Measurements from ENCODE around the gene SETD1A.

Gene SETD1A

GRCh38 chr16:30983898-30984610 lies 26.5 kb downstream of the SETD1A start:
- DNase-seq: no peak

DNA sequence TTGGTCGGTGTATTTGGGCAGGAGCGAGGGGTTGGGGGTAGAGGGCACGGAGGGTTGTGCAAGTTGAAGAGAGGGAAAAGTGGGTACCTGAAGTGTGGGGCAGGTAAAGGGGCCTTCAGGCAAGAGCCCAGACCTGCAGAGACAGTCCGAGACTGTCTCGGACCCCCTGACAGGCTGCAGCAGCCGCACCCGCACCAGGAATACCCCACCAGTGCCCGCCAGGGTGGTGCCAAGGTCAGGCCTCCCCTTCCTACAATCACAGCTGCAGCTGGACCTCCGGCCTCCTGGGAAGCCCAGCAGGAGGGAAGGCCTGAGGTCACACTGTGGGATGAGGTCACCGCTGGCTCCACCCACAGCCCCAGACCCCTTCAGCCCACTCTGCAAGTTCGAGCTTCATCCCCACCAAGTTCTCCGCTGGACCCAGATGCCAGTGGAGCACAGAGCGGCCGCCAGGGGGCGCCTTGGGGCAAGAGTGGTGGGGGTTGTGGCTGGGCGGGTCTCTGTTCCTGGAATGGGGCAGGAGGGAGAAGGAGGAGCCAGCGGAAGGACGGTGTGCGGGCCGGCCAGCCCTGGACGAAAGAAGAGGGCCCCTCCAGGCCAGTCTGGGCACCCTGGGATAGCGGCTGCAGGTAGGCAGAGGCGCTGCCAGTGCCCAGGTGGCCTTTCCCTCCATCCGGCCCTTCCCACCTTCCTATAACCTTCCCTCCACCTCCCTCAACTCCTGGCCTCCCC lies 27.3 kb downstream of the SETD1A start, which contains the start of gene HSD3B7:
TSS of gene HSD3B7 (plus strand) at position 539 of the 732 bp plus-strand sequence. CDS start 452 bp downstream, outside the sequence.
- DNase-seq: peak; percentile 87 to 96 (median 94)

GRCh38 chr16:30985401-30986128 lies 28.0 kb downstream of the SETD1A start:
- DNase-seq: peak in 2 of 4 experiments; percentile 42 to 51

DNA sequence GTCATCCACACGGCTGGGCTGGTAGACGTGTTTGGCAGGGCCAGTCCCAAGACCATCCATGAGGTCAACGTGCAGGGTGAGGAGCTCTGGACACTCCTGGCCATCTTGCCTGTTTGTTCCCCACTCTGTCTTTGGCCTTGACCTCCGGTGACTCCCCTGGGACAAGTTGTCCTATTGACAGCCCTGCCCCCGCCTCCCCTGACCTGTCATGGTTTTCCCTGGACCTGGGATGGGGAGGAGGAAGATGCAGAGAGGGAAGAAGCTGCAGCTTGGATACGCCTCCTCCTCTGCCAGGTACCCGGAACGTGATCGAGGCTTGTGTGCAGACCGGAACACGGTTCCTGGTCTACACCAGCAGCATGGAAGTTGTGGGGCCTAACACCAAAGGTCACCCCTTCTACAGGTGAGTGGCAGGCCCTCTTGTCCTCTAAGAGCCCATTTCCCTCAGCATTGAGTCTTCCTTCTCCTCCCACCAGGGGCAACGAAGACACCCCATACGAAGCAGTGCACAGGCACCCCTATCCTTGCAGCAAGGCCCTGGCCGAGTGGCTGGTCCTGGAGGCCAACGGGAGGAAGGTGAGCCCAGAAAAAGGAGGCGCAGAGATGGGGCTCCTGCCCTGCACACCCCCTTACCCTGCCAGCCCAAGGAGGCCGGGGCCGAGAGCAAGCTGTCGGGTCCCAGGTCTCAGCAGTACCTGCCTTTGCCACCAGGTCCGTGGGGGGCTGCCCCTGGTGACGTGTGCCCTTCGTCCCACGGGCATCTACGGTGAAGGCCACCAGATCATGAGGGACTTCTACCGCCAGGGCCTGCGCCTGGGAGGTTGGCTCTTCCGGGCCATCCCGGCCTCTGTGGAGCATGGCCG lies 28.8 kb downstream of the SETD1A start:
- DNase-seq: no peak

DNA sequence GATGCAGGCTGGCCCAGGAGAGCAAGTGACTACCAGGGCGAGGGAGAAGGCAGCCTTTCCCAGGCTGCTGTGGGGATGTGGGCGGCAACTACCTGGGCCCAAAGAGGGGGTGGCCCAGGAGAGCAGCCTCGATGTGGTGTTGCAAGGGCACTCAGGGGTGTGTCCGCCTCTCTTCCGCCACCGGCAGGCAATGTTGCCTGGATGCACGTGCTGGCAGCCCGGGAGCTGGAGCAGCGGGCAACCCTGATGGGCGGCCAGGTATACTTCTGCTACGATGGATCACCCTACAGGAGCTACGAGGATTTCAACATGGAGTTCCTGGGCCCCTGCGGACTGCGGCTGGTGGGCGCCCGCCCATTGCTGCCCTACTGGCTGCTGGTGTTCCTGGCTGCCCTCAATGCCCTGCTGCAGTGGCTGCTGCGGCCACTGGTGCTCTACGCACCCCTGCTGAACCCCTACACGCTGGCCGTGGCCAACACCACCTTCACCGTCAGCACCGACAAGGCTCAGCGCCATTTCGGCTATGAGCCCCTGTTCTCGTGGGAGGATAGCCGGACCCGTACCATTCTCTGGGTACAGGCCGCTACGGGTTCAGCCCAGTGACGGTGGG lies 30.1 kb downstream of the SETD1A start:
- no peak for DNase-seq

DNA sequence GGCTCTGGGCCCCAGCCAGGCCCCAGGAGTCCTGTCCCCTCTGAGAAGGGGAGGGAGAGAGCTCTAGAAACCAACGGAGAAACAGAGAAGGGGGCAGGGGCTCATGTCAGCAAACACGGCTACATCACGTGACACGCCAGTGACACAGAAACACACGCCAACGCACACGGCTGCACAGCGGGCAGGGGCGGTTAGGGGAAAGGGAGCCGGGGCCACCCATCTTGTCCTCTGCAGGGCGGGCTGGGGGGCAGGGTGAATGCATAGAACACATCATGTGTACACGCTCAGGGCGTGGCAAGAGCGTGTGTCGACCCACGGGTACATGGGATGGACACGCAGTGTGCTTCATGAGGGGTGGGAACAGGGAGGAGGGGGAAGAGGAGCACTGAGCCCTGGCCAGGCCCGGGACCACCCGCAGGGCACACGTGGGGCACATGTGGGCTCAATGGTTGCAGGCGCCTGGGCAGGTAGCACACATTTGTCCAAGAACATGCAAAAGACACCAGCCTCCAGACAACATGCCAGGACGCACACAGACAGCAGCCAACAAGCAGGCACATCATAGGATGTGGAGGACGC lies 32.0 kb downstream of the SETD1A start:
- no peak for DNase-seq

GRCh38 chr16:30990105-30990504 lies 32.6 kb downstream of the SETD1A start:
- DNase-seq: no peak

DNA sequence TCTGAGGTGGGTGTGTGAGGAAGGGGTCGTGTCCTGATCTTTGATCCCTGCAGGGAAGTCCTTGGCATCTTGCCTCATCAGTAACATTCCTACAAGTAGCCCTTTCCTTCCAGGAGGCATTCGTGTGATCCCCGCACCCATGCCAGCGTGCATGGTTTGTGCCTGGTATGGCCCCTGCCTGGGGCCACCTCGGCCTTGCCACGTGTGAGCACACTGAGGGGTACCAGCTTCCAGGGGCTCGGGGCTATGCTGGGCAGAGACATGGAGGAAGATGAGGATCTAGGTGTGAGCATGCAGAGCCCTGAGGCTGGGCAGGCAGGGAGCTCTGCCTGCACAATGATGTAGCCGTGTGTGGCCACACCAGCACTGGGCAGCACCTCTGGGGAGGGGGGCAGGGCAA lies 33.5 kb downstream of the SETD1A start:
- DNase-seq: no peak

- DNase-seq: no peak
Measured at GRCh38 chr16:30992276-30992780, 34.8 kb downstream of the SETD1A start.

DNA sequence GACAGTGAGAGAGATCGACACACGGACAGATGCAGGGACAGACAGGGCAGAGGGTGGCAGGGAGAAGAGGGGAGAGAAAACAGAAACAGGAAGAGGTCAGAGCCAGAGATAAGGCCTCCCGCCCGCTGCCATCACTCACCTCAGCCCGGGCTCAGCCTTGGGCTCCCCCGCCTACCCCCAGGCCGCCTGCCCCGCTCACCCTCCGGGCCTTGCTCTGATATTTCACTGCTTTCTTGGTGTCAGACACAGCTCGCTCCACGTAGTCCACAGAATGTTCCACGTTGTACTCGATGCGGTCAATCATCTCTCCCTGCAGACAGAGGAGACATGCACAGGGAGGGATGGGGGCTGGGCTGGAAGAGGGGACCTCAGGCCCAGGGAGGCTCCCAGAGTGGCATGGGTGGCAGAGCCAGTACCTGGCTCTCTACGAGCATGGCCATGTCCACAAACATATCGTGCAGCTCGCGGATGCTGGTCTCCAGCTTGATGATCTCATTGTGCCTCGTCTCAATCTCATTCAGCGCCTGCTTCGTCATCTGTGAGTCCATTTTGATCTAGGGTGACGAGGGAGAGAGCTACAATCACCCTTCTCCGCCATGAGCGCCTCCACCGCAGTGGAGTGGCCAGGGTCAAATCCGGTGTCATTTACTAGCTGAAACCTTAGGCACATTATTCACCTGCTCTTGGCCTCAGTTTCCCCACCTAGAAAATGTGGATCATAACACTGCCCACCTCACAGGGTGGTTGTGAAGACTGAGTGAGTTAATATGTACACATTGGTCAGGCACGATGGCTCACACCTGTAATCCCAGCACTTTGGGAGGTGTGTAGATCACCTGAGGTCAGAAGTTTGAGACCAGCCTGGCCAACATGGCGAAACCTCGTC lies 35.6 kb downstream of the SETD1A start:
- peak in 1 of 4 experiments; percentile 28 for DNase-seq

- no peak for DNase-seq
Measured at GRCh38 chr16:30995927-30996323, 38.4 kb downstream of the SETD1A start.

- peak in 1 of 4 experiments; percentile 34 for DNase-seq
Measured at GRCh38 chr16:30996324-30996984, 38.9 kb downstream of the SETD1A start.

GRCh38 chr16:30996985-30997724 lies 39.6 kb downstream of the SETD1A start:
- peak; percentile 87 to 97 (median 93) for DNase-seq

DNA sequence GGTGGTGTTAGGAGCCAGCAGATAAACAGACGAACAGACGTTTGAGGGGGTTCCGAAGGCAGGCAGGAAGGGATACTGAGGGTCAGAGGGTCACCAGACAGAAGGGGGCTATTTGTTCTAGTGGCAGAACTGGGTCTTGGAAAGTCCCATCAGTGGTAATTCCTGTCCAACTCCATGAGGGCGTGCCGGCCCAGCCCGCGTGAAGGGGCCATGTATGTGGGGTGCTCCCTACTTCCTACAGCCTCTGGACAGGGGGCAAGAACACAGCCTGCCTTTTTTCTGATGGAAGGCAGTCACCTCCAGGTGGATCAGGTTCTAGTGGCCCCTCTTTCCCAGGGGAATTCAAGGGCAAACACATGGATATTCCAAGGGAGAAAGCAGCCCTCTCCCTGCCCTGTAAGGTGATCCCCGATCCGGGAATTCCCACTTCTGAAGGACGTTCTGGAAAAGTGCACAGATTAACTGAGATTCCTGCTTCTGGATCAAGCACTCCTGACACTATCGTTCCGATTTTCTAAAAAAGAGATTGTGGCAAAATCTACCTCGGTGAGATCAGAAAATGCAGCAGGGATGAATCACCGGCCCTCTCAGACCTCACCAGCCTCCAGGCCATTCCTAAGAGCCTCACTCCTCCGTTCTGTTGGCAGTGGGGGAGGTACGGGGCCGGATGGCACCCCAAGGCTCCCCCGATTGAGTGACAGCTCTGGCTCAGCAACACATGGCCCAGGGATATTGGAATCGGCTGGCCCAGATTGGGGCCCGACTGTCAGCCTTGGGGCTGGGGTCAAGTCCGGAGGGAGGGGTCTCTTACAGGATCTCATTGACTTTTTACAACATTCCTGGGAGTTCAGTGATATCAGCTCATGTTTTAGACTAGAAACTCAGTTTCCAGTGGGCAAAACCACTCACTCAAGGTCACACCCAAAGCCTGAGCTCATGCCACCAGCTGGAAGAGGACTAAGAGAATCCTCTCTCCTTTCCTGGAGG lies 40.5 kb downstream of the SETD1A start:
- no peak for DNase-seq

DNA sequence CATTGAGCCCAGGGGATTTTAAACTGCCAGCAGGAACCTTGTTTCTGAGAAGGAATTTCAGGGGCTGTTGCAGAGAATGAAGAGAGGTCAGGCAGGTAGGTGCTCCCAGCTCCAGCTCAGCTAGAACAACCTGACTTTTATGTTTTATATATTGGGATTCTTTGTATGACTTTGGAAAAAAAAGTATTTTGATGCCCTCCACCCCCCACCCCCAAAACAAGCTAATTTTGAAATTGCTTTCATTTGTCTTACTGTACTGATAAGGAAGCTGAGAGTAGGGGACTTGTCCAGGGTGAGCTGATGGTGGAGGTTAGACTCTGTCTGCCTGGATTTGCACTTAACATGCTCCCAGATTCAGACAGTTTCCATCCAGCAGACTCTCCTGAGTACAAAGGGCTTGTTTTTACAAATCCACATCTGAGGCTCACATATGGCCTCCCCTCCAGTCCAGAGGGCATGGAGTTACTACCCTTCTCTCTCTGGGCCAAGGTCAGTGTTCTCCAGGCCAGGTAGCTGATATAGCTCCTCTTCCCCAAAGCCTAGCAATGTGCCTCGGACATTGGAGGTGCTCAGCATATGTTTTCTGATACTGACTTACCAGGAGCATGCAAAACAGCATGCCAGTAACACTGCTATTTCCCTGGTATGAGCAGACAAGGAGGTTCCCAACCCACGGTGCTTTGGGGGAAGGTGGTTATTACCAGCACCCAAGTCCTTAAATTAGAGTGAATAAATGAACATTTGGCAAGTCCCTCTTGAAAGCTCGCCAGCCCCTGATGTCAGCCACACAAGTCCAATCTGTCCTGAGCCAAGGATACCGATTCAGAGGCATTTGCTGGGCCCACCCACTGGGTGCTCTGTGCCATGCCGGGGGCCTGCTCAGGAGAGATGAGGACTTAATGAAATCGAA lies 41.6 kb downstream of the SETD1A start:
- no peak for DNase-seq

DNA sequence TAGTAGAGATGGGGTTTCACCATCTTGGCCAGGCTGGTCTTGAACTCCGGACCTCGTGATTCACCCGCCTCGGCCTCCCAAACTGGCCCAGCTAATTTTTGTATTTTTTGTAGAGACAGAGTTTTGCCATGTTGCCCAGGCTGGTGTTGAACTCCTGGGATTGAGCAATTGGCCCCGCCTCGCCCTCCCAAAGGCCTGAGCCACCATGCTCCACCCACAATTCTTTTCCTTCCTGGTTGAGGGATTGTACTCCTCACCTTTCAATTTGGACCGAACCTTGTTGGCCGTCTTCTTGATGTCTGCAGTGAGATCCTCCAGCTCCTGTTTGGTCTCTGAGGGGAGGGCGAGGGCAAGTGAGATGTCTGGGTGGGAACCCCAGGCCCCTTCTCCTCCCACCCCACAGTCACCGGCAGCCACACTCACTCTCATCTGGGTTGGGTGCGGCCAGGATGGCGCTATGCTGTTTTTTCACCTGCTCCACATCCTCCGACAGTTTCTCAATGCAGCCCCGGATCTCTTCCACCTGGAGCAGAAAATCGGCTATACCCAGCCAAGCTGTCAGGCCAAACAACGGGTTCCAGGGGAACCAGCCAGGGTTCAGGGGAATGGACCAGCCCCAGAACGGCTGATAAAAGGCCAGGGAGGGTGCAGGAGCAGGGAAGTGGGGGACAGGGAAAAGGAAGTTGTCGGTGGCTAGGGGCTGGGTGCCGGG lies 43.3 kb downstream of the SETD1A start:
- peak in 2 of 4 experiments; percentile 43 to 49 for DNase-seq
